ENCODE data around the gene CDK10.

CDK10 gene

DNA sequence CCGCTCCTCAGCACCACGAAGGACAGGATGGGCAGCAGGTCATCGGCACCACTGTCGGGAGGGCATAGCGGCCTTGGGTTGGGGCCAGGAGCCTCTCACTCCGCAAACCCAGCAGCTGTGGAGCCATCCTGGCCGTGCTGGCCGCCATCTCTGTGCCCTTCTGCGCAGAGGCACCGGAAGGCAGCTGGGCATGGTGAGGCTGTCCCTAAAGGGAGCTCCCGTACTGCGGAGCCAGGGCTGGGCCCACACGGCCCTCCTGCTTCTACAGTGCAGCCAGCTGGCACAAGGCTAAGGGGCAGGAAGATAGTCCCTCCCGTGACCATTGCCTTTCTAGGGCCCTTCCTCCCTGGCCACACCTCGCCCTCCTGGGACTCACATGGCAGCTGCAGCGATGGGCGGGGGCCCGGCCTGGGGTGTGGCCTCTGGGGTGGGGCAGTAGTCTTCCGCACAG is 22.0 kb downstream of the CDK10 start:
- in situ Hi-C loops (cut with MboI; ENCODE audit: low pct_unique_long_range_greater_than_20kb, low sequenced_read_pairs) = no loop called here
- no peak for DNase-seq

DNA sequence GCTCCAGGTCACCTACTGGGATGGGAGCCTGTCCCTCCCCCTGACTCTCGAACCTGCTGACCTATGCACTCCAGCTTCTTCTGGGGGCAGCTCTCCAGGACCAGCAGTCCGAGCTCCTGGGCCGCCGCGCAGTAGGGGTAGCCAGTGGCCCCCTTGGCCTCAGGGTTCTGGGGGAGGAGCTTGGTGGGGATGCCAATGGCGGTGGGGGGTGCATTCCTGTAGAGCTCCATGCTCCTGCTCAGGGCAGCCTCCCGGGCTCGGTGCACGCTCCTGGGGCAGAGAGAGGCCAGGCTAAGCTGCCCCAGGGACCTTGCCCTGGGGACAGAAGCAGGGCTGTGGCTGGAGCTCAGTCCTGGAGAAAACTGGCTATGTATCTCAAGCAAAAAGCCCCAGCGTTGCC is 22.7 kb downstream of the CDK10 start:
- in situ Hi-C loops (cut with MboI; ENCODE audit: low pct_unique_long_range_greater_than_20kb, low sequenced_read_pairs) = no loop called here
- DNase-seq = no peak

DNA sequence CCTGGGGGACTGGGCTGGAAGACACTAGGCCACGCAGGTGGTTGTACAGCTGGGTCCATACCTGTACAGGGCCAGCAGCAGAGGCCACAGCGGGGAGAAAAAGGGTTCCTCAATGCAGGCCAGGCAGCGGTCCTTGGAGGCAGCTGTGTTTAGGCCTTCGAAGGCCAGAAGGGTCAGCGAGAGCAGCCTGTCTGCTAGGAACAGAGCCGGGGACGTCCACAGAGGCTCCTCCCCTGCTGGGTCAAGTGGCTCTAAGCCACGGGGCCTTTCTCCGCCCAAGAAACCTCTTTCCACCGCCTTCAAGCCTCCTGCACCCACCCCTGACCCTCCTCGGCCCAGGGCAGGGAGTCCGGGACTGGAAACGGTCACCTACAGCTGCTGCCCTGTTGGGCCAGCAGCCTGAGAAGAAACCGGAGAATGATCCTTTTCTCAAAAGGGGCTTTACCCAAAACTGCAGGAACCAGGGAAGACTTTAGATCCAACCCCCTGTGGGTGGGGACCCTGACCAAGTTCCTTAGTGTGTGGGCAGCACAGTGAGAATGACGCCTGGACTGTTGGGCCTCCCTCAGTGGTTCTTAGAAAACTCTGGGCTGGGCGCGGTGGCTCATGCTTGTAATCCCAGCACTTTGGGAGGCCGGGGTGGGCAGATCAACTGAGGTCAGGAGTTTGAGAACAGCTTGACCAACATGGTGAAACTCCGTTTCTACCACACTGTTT is 23.4 kb downstream of the CDK10 start:
- DNase-seq = no peak
- in situ Hi-C loops (cut with MboI; ENCODE audit: low pct_unique_long_range_greater_than_20kb, low sequenced_read_pairs) = no loop called here

DNA sequence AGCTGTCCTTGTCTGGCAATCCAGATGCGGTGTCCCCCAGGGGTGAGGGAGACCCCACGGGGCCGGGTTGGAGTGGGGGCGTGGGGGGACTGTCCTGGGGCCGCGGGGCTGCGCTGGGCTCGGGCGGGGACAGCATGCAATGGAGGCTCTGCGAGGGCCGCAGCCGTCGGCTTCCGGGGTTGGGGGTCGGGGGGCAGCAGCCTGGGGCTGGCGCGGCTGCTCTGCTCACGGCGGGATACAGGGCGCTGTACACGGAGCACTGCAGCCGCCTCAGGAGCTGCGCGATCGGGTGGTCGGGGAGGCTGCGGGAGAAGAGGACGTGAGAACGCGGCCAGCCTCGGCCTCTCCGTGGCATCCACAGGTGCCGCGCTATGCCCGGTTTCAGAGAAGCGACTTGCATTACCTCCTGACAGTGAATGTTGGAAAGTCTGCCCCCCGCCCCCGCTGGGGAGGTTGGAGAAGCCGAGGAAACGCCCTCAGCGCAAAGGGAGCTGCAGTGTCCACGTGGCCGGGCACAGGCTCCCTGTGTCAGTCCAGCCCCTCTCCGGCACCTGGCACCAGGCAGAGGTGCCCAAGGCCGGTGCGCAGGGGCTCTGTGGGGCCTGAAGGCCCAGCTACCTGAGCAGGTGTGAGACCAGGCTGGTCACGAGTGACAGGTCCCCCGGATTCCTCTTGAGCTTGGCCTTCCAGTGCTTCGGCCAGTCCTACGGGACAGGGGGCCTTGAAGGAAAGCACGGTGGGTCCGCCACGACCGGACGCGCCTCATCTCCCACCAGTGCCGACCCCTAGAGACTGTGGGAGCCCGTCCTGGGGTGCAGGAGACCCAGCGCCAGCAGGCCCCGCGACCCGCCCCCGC is 24.4 kb downstream of the CDK10 start:
- in situ Hi-C loops (cut with MboI; ENCODE audit: low pct_unique_long_range_greater_than_20kb, low sequenced_read_pairs) = no loop called here
- DNase-seq = no peak

DNA sequence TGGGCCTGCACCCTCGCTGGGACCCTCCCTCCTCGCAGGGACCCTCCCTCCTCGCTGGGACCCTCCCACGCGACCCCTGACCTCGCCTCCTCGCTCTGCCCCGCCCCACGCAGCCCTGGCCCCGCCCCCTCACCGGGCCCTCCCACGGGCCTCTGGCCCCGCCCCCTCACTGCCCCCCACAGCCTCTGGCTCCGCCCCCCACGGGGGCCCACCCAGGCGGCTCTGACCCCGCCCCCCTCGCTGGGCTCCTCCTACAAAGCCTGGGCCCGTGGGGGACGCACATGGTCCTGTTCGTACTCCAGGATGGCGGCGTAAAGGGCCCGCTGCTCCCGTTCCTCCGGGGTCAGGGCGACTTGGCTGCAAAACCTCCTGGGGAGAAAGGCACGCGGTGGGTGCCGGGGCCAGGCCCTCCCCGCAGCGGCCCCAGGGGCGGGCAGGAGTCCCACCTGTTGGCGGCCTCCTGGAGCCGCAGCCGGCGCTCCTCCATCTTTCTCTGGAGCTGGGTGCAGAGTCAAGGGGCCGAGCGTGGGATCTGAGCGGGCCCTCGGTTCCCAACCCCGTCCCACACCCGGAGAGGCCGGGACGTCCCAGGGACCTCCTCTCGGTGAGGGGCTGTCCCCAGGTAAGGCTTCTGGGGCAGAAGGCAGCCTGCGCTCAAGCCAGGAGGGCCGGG is 25.2 kb downstream of the CDK10 start:
- in situ Hi-C loops (cut with MboI; ENCODE audit: low pct_unique_long_range_greater_than_20kb, low sequenced_read_pairs) = no loop called here
- peak; percentile 66 for DNase-seq

DNA sequence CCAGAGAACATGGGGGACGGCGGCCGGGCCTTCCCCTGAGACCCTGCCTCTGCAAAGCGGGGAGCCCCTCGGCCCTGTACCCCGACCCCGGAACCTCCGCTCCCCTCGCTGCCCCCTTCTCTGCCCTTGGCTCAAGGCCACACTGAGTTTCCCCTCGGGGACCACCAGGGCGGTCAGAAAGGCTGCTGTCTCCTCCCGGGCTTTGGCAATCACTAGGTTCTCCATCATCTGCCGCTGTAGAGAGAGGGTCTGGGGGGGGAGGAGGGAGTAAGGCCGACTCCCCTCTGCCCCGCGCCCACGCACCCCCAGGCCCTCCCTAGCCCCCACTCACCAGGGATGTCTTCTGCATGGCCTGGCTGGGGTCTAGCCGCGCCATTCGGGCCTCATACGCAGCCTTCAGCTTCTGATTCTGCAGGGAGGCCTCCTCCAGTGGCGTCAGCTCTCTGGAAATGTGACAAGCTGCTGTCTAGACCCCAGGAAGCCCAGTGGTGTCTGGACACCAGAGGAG is 25.8 kb downstream of the CDK10 start:
- DNase-seq = no peak
- in situ Hi-C loops (cut with MboI; ENCODE audit: low pct_unique_long_range_greater_than_20kb, low sequenced_read_pairs) = no loop called here

DNA sequence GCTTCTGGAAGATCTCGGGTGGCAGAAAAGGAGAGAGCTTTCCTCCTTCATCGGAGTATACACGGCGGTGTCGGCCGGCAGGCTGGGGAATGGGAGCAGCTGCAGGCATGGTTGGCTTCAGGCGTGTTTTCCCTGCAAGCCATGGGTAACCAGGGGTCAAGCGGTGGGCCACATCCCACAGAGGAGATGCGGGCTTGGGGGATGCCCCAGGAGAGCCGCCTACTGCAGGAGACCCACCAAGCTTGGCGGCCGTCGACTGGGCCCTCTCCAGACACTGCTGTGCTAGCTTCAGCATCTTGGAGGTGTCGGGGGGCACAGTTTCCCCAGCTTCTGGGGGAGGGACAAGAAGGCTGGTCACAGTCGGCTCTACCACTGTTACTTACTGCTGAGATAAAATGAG is 30.0 kb downstream of the CDK10 start:
- no peak for DNase-seq
- in situ Hi-C loops (cut with MboI; ENCODE audit: low pct_unique_long_range_greater_than_20kb, low sequenced_read_pairs) = no loop called here

DNA sequence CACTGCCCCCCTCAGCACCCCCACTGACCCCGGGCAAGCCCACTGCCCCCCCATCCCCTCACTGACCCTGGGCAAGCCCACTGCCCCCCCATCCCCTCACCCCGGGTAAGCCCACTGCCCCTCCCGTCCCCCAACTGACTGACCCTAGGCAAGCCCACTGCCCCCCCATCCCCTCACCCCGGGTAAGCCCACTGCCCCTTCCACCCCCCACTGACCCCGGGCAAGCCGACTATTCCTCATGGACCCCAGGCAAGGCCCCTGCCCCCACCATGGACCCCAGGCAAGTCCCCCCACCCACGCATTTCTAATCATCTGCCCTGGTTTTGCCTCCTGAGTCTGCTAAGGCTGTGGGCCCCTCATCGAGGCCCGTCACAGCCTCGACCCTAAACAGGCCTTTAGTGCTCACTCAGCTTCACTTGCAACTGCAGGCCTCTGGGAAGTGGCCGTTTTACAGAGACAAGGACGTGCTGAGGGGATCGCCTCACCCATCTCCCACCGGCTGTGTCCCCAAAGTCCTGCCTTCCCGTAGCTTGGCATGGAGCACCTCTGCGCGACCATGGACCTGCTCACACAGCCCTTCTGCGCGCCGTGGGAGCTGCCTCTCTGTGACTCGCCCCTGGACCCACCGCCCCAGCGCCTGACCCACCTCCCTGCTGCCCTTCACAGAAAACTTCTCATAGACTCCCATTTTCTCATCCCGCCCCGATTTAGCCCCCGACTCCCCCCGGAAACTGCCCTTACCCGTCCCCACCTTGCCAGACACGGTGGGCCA is 30.6 kb downstream of the CDK10 start:
- in situ Hi-C loops (cut with MboI; ENCODE audit: low pct_unique_long_range_greater_than_20kb, low sequenced_read_pairs) = no loop called here
- no peak for DNase-seq

DNA sequence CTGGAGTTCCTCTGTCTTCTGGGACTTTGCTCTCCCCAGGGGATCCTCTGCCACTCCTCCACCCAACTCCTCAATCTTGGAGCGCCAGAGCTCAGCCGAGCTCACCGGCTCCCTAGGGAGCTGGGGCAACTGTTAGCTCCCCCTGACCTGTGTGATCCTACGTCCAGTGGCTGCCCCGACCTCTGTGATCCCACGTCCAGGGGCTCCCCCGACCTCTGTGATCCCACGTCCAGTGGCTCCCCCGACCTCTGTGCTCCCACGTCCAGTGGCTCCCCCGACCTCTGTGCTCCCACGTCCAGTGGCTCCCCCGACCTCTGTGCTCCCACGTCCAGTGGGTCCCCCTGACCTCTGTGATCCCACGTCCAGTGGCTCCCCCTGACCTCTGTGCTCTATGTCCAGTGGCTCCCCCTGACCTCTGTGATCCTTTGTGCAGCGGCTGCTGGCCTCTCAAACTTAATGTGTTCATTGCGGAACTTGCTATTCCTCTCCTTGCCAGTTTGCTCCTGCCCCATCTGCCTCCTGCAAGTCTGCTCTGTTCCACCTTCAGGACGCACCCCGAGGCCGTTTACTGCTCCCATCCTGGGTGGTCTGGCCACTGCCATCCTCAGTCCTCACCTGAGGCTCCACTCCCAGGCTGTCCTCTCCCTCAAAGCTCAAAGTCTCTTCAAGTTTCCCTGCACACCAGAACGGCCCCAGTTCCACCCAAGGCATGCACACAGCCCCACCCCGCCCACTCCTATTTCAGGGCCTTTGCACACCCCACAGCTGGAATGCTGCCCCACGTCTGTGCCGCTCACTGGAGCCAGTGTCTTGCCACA is 31.4 kb downstream of the CDK10 start:
- in situ Hi-C loops (cut with MboI; ENCODE audit: low pct_unique_long_range_greater_than_20kb, low sequenced_read_pairs) = no loop called here
- DNase-seq = no peak

DNA sequence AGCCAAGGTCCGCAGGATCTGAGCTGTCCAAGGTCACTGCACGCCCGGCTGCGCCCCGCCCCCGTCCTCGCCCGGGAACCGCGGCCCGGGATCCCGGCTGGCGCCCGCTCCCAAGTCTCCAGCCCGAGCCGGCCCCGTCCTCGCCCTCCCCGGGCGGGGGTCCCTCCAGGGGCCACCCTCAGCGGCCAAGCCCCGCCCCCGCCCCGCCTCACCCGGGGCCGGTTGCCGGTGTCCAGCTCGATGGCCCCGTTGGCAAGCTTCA is 34.0 kb downstream of the CDK10 start:
- in situ Hi-C loops (cut with MboI; ENCODE audit: low pct_unique_long_range_greater_than_20kb, low sequenced_read_pairs) = no loop called here
- no peak for DNase-seq

DNA sequence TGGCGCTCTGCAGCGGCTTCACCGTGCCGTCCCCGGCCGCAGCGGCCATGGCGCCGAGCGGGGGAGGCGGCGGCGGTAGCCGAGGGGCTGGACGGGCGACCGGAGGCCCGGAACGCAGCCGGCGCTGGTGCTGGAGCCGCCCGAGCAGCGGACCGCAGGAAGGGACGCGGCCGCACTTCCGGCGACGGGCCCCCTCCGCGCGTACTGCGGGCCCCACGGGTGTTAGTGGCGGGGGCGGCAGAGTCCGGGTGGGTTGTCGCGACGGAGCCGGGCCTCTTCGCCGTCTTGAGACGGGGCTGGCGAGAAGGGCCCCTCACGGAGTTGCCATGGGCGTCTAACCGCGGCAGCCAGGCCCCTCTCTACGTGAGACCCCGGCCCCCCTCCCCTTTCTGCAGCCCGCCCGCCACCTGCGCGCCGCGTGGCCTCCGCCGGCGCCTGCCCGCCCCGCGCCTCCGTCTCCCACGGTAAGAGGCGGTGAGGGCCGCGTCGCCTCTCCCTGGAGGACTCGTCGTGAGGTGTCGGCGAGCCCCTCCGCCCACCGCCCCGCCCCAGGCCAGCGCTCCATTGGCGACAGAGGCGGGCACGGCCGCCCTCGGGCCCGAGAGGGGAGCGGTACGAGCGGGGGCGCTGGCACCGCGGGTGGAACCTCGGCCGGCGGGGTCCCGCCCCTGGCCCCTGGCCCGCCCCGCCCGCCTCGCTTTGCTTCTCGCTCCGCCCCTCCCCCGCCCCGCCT is 34.5 kb downstream of the CDK10 start, which contains the start of the genes VPS9D1 and ZNF276:
VPS9D1 (minus strand) TSS at position 86 of the 733 bp plus-strand sequence; CDS start at position 49, 37 bp downstream.
ZNF276 (plus strand) TSS at position 725 of the 733 bp plus-strand sequence. CDS start 104 bp downstream, outside the sequence.
- peak; percentile 76 for DNase-seq
- in situ Hi-C loops (cut with MboI; ENCODE audit: low pct_unique_long_range_greater_than_20kb, low sequenced_read_pairs) = no loop called here

DNA sequence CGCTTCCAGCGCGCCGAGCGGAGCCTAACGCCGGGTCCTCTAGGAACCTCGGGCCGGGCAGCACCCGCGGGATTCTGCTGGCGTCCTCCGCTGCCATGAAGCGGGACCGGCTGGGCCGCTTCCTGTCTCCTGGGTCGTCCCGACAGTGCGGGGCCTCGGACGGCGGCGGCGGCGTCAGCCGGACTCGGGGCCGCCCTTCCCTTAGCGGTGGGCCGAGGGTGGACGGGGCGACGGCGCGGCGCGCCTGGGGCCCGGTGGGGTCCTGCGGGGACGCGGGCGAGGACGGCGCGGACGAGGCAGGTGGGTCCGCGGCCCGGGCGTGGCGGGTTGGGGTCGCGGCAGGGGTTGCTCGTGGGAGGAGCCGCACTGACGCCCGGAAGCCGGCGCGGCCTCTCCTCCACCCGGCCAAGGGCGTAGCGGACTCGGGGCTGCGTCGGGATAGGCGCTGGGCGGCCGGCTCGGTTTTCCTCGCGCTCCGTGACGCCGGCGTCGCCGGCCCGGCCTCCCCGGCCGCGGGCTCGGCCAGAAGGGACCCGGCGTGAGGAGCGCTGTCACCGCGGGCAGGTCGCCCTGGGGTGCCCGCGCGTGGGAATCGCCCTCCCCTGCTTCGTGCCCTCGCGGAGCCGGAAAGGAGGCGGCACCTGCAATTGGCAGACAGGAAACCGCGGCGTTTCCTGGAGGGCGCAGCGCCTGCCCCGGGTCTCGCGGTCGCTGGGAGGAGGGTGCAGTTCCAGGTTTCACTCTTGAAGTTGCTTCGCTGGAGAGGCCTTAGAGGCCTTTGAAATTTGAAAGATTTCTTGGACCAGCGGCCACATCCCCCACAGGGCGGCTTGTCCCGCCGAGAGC is 35.3 kb downstream of the CDK10 start:
- DNase-seq = peak; percentile 86
- in situ Hi-C loops (cut with MboI; ENCODE audit: low pct_unique_long_range_greater_than_20kb, low sequenced_read_pairs) = no loop called here

DNA sequence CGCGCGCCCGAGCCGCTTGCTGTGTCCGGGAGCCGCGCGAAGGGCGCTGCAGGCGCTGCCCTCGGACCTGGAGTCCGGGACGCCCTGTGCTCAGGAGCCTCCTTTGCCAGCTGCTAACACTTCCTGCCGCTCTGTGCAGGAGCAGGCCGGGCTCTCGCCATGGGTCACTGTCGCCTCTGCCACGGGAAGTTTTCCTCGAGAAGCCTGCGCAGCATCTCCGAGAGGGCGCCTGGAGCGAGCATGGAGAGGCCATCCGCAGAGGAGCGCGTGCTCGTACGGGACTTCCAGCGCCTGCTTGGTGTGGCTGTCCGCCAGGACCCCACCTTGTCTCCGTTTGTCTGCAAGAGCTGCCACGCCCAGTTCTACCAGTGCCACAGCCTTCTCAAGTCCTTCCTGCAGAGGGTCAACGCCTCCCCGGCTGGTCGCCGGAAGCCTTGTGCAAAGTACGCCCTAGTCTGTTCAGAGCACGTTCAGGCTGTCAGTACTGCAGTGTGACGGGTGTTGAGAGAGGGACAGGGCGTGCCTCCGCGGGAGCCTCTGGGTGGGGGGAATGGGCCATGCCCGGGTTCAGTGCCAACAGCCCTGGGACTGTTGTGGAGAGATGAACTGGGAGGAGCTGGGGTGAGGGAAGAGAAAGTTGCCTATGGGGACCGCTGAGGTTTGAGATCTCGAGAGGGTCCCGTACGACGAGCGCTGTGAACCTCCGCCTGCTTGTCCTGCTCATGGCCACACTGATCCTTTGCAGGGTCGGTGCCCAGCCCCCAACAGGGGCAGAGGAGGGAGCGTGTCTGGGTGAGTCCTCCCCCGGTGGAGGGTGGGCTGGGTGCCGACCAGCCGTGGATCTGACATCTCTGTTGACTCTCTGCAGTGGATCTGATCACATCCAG is 36.1 kb downstream of the CDK10 start:
- peak; percentile 59 for DNase-seq
- in situ Hi-C loops (cut with MboI; ENCODE audit: low pct_unique_long_range_greater_than_20kb, low sequenced_read_pairs) = no loop called here

DNA sequence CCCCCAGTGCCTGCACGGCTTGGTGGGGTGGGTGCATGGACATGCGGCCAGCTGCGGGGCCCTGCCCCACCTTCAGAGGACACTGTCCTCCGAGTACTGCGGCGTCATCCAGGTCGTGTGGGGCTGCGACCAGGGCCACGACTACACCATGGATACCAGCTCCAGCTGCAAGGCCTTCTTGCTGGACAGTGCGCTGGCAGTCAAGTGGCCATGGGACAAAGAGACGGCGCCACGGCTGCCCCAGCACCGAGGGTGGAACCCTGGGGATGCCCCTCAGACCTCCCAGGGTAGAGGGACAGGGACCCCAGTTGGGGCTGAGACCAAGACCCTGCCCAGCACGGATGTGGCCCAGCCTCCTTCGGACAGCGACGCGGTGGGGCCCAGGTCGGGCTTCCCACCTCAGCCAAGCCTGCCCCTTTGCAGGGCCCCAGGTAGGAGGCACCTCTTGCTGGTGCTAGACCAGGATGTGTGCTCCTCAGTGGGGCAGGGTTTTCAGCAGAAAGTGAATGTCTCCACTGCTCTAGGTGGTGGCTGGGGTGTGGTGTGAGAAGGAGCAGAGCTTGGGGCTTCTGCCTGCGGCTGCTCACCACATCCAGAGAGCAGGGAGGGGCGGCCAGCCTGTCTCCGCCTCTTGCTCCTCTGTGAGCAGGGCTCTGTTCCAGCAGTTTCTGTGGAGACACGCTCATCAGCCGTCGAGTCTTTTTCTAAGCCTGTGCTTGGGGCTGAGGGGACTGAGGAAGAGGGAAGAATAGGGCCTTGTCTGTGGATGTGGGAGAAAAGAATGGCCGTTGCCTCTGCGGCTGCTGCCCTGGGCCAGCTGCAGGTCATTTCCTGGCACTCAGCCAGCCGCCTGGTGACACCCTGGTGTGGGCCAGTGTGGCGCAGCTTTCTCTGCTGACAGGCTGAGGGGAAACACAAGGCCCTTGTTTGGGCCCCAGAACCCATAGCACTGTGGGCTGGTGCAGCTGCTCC is 37.1 kb downstream of the CDK10 start:
- in situ Hi-C loops (cut with MboI; ENCODE audit: low pct_unique_long_range_greater_than_20kb, low sequenced_read_pairs) = no loop called here
- no peak for DNase-seq

All from KBM-7 (cell line).